ENCODE data around the gene AGTPBP1. TPM values are rescaled to one million over a fixed set of nuclear protein-coding genes. Genes with fewer than 3 reads are reported as not detected.

Gene AGTPBP1, protein sequence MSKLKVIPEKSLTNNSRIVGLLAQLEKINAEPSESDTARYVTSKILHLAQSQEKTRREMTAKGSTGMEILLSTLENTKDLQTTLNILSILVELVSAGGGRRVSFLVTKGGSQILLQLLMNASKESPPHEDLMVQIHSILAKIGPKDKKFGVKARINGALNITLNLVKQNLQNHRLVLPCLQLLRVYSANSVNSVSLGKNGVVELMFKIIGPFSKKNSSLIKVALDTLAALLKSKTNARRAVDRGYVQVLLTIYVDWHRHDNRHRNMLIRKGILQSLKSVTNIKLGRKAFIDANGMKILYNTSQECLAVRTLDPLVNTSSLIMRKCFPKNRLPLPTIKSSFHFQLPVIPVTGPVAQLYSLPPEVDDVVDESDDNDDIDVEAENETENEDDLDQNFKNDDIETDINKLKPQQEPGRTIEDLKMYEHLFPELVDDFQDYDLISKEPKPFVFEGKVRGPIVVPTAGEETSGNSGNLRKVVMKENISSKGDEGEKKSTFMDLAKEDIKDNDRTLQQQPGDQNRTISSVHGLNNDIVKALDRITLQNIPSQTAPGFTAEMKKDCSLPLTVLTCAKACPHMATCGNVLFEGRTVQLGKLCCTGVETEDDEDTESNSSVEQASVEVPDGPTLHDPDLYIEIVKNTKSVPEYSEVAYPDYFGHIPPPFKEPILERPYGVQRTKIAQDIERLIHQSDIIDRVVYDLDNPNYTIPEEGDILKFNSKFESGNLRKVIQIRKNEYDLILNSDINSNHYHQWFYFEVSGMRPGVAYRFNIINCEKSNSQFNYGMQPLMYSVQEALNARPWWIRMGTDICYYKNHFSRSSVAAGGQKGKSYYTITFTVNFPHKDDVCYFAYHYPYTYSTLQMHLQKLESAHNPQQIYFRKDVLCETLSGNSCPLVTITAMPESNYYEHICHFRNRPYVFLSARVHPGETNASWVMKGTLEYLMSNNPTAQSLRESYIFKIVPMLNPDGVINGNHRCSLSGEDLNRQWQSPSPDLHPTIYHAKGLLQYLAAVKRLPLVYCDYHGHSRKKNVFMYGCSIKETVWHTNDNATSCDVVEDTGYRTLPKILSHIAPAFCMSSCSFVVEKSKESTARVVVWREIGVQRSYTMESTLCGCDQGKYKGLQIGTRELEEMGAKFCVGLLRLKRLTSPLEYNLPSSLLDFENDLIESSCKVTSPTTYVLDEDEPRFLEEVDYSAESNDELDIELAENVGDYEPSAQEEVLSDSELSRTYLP
- total RNA-seq (2014; rRNA removed; shearing (Covaris generic)), result 58.0 and 65.0 TPM in 2 replicates
- 31.4 and 32.0 TPM in 2 replicates for polyA plus RNA-seq (2016; fragmentation: Nextera tagmentation; extraction: Ambion mirVana)
- long read RNA-seq, full-length matches to known transcripts, result 2 of 18 reads
- long read RNA-seq, partial matches to known transcripts, result 15 of 18 reads
- long read RNA-seq, other reads (novel, unspliced or antisense), result 1 of 18 reads

DNA sequence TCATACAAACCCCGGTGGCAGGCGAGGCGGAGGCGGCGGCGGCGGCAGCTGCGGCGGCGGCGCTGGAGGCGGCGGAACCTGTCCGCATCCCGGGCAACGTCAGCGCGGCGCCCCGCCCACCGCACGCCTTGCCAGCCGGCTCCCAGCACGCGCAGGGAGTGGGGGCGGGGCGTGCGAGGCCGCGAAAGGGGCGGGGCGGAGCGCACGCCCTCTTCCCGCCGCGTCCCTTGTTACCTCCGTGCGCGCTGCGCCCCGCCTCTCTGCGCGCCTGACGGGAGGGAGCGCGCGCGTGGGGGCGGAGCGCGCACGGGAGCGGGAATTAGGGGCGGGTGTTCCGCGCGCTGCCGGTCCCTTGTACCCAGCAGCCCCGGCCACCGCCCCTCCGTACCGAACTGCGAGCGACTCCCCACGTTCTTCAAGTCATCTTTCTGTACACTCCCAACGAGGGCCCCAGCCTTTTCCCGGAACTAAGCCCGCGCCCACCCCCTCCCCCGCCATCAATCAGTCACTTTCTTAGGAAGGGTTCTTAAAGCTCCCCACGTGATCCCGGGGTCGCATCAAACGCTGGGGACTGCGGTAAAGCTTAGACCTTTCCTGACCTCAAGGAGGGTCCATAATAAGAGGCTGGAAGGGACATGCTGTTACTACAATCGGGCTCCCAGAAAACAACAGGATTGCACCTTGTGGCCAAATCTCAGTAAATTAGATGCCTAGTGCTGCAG is at the start of gene AGTPBP1:
Gene AGTPBP1 (minus strand): TSS at position 80 of the 722 bp plus-strand sequence. CDS start 29,421 bp downstream, outside the sequence.
- ATAC-seq, result peak; percentile 76
- peak within 1 kb of the TSS; percentile 96 for H3K4me3 Mint-ChIP-seq
- peak; percentile 94 for DNase-seq (ENCODE audit: low spot score)
- Histone ChIP-seq H3K4me1 (ENCODE audit: insufficient read depth) (peaks cover 42% of the 10 kb centered on the region), H3K4me3 (peak within 1 kb of the TSS; percentile 70), H3K9me2 (ENCODE audit: insufficient read depth) (no peaks in the 10 kb centered on the region), H3K27me3 (ENCODE audit: insufficient read depth) (no peaks in the 10 kb centered on the region), H4K20me1 (replicated peaks; ENCODE audit: insufficient read depth) (peaks cover 20% of the 10 kb centered on the region), H2AFZ (peak within 1 kb of the TSS; percentile 75), H3K27ac (ENCODE audit: low read depth) (peak within 1 kb of the TSS; percentile 94), H3K4me2 (peak within 1 kb of the TSS; percentile 81), H3K36me3 (ENCODE audit: insufficient read depth) (no peaks in the 10 kb centered on the region), H3K79me2 (replicated peaks; ENCODE audit: insufficient read depth) (peaks cover 40% of the 10 kb centered on the region), H3F3A (replicated peaks; ENCODE audit: low read depth) (peaks cover 10% of the 10 kb centered on the region; the same call in 1 of the 2 replicates)
- no peaks in the 10 kb centered on the region; the same call in 2 of the 3 replicates for H3K36me3 Mint-ChIP-seq (ENCODE audit: low read depth)
- peaks cover 39% of the 10 kb centered on the region for H3K4me1 Mint-ChIP-seq
- H3K27me3 Mint-ChIP-seq (ENCODE audit: insufficient read depth, low read depth, poor library complexity), result no peaks in the 10 kb centered on the region
- H3K9me3 Mint-ChIP-seq, result no peaks in the 10 kb centered on the region
- peak within 1 kb of the TSS; percentile 95 for H3K27ac Mint-ChIP-seq
- TF ChIP-seq POLR2AphosphoS5 (IDR thresholded peaks at IDR 0.05; ENCODE audit: low read depth) (peak; percentile 74), EZH2 (IDR thresholded peaks at IDR 0.05; ENCODE audit: low read depth, unreplicated experiment) (no peak), NANOG (IDR thresholded peaks at IDR 0.05; ENCODE audit: borderline replicate concordance) (no peak), CREB1 (CRISPR knock-in tag; IDR thresholded peaks at IDR 0.05; ENCODE audit: low read depth) (peak; percentile 75), STAT1 (IDR thresholded peaks at IDR 0.05; ENCODE audit: unreplicated experiment) (no peak), EZH2phosphoT487 (IDR thresholded peaks at IDR 0.05; ENCODE audit: unreplicated experiment) (no peak)
- TF ChIP-seq, protein P1, sequence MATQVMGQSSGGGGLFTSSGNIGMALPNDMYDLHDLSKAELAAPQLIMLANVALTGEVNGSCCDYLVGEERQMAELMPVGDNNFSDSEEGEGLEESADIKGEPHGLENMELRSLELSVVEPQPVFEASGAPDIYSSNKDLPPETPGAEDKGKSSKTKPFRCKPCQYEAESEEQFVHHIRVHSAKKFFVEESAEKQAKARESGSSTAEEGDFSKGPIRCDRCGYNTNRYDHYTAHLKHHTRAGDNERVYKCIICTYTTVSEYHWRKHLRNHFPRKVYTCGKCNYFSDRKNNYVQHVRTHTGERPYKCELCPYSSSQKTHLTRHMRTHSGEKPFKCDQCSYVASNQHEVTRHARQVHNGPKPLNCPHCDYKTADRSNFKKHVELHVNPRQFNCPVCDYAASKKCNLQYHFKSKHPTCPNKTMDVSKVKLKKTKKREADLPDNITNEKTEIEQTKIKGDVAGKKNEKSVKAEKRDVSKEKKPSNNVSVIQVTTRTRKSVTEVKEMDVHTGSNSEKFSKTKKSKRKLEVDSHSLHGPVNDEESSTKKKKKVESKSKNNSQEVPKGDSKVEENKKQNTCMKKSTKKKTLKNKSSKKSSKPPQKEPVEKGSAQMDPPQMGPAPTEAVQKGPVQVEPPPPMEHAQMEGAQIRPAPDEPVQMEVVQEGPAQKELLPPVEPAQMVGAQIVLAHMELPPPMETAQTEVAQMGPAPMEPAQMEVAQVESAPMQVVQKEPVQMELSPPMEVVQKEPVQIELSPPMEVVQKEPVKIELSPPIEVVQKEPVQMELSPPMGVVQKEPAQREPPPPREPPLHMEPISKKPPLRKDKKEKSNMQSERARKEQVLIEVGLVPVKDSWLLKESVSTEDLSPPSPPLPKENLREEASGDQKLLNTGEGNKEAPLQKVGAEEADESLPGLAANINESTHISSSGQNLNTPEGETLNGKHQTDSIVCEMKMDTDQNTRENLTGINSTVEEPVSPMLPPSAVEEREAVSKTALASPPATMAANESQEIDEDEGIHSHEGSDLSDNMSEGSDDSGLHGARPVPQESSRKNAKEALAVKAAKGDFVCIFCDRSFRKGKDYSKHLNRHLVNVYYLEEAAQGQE (IDR thresholded peaks at IDR 0.05; ENCODE audit: unreplicated experiment), result peak; percentile 4
- TF ChIP-seq, protein P2, sequence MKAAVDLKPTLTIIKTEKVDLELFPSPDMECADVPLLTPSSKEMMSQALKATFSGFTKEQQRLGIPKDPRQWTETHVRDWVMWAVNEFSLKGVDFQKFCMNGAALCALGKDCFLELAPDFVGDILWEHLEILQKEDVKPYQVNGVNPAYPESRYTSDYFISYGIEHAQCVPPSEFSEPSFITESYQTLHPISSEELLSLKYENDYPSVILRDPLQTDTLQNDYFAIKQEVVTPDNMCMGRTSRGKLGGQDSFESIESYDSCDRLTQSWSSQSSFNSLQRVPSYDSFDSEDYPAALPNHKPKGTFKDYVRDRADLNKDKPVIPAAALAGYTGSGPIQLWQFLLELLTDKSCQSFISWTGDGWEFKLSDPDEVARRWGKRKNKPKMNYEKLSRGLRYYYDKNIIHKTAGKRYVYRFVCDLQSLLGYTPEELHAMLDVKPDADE (IDR thresholded peaks at IDR 0.05), result no peak
- TF ChIP-seq, protein P3, sequence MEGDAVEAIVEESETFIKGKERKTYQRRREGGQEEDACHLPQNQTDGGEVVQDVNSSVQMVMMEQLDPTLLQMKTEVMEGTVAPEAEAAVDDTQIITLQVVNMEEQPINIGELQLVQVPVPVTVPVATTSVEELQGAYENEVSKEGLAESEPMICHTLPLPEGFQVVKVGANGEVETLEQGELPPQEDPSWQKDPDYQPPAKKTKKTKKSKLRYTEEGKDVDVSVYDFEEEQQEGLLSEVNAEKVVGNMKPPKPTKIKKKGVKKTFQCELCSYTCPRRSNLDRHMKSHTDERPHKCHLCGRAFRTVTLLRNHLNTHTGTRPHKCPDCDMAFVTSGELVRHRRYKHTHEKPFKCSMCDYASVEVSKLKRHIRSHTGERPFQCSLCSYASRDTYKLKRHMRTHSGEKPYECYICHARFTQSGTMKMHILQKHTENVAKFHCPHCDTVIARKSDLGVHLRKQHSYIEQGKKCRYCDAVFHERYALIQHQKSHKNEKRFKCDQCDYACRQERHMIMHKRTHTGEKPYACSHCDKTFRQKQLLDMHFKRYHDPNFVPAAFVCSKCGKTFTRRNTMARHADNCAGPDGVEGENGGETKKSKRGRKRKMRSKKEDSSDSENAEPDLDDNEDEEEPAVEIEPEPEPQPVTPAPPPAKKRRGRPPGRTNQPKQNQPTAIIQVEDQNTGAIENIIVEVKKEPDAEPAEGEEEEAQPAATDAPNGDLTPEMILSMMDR (conservative IDR thresholded peaks at IDR 0.05; ENCODE audit: low read depth in 2 of 2), result peak in 1 of 2 experiments; percentile 20; a peak in 1 of 4 replicates
